IPS DF 6.9 (cell line): ENCODE data around the gene PDE5A.
A peak's percentile ranks its signal among the peaks of the same experiment; 100 is the strongest.

Source experiments
- DNase-seq: peaks from one replicate; pipeline ENCODE4 v3.0.0-alpha.2; 2013; ENCODE audit warnings: low read depth, low spot score
- H3K27ac ChIP-seq: one replicate; pipeline ENCODE4 v1.5.1; 2013; ENCODE audit warnings: low read length, control low read depth
- H3K27me3 ChIP-seq: 2 replicates; pipeline ENCODE4 v1.6.1; 2013; ENCODE audit warnings: mild to moderate bottlenecking, low read length; ENCODE audit not compliant: control insufficient read depth, insufficient read depth
- H3K36me3 ChIP-seq: 2 replicates; pipeline ENCODE4 v1.6.1; 2013; ENCODE audit warnings: low read length; ENCODE audit not compliant: control insufficient read depth, insufficient read depth
- H3K4me1 ChIP-seq: 2 replicates; pipeline ENCODE4 v1.6.1; 2013; ENCODE audit warnings: low read length; ENCODE audit not compliant: control insufficient read depth, insufficient read depth
- H3K4me3 ChIP-seq: 2 replicates; pipeline ENCODE4 v1.5.1; 2013; ENCODE audit warnings: mild to moderate bottlenecking, low read length
- H3K9me3 ChIP-seq: 2 replicates; pipeline ENCODE4 v1.6.1; 2013; ENCODE audit warnings: low read length, inconsistent platforms; ENCODE audit not compliant: control insufficient read depth, insufficient read depth
- WGBS: extraction: QIAGEN DNeasy Blood & Tissue Kit; methylation state at CpG from one replicate; pipeline ENCODE4 v1.1.7; 2013; ENCODE audit warnings: mixed read lengths, missing lambda C conversion rate; ENCODE audit not compliant: insufficient read length, insufficient coverage; 5-methylcytosine and 5-hydroxymethylcytosine counted together

Gene PDE5A

DNA sequence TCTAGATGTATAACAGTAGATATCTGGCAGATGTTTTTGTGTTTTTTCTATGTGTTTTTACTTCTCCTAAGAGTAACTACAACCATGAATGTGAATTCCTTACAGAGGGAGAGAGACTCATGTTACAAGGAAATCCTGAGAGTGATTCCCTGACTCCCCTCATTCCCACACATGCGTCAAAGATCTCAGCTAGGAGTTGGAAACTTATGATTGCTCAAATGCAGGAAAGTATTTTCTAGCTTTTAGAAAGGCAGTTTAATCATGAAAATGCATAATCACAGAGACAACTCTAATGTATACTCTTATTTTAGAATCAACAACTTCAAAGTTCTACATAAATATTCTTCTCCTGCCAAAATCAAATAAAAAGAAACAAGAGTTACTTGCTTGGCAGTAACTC lies 121.8 kb downstream of the PDE5A start:
- Histone ChIP-seq H3K27ac (no peak overlapping the region), H3K36me3 (no peaks in the 10 kb centered on the region; the same call in 1 of the 2 replicates), H3K27me3 (no peaks in the 10 kb centered on the region), H3K9me3 (no peaks in the 10 kb centered on the region), H3K4me3 (no peak overlapping the region), H3K4me1 (no peaks in the 10 kb centered on the region)
- no peak for DNase-seq
- no CpG with 5 or more reads among the region's 1 CpG for WGBS

DNA sequence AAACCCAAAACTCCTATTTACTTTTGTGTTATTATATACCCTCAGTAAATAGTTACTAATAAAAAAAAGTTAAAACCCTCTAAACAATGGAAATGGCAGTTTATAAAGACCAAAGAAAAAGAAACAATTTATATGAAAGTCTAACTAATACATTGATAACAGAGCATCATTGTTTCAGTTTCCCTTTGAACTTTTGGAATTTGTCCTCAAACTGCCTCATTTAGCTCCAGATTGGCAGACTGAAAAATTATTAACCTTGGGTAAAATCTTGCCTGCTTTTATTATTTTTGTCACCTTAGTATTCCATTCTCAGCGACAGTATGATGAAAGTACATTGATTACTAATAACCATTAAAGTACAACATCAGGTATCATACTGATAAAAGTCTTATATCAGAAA lies 124.0 kb downstream of the PDE5A start:
- no CpG with 5 or more reads among the region's 1 CpG for WGBS
- H3K36me3 ChIP-seq: no peaks in the 10 kb centered on the region; the same call in 1 of the 2 replicates

GRCh38 chr4:119501740-119502139 lies 126.9 kb downstream of the PDE5A start:
- peaks cover 3% of the 10 kb centered on the region; the same call in 1 of the 2 replicates for H3K36me3 ChIP-seq
- no peak overlapping the region for H3K27ac ChIP-seq
- DNase-seq: no peak
- WGBS: no CpG with 5 or more reads among the region's 2 CpGs
- H3K4me3 ChIP-seq: no peak overlapping the region
- no peaks in the 10 kb centered on the region for H3K4me1 ChIP-seq
- H3K9me3 ChIP-seq: no peaks in the 10 kb centered on the region
- no peaks in the 10 kb centered on the region for H3K27me3 ChIP-seq

More for the DNA sequence above, 124.0 kb downstream of the PDE5A start:
- no peaks in the 10 kb centered on the region for H3K4me1 ChIP-seq
- H3K27ac ChIP-seq: no peak overlapping the region
- H3K9me3 ChIP-seq: no peaks in the 10 kb centered on the region
- no peak for DNase-seq
- H3K27me3 ChIP-seq: no peaks in the 10 kb centered on the region
- no peak overlapping the region for H3K4me3 ChIP-seq

DNA sequence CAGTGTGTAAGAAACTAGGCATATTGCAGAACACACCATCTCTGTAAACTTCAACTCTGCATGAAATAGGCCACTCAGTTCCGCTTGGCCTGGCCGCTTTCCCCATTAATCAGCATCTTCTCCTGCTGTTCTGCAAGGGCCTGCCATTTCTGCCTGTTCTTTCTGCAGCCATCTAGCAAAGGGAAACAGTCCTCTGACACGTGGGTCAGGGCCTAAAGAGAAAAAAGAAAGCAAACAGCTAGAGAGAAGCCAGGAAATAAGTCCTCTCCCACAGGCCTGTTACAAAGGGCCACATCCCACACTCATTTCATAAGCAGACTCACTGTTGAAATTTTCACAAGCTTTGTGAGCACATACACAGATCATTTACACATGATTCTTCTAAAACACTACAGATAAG lies 130.1 kb downstream of the PDE5A start:
- Histone ChIP-seq H3K4me1 (no peaks in the 10 kb centered on the region), H3K36me3 (peaks cover 3% of the 10 kb centered on the region; the same call in 1 of the 2 replicates)

DNA sequence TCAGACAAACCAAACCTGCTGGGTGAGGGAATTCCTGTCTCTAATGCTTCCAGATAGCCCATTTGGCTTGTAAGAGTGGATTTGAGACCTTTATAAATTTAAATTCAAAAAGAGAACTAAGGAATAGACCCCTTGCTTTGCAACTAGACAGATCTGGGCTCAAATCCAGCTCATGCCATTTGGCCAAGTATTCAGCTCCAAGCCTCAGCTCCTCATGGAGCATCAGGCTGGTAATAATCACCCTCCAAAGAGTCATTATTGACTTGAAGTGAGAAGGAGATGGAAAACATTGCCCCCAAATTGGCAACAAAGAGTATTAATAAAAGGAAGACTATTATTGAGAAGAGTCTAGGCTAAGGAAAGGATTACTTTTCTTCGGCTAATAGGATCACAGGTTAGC lies 134.7 kb downstream of the PDE5A start:
- Histone ChIP-seq H3K36me3 (peaks cover 3% of the 10 kb centered on the region; the same call in 1 of the 2 replicates), H3K4me1 (no peaks in the 10 kb centered on the region), H3K9me3 (no peaks in the 10 kb centered on the region), H3K27me3 (no peaks in the 10 kb centered on the region), H3K27ac (no peak overlapping the region), H3K4me3 (no peak overlapping the region)
- DNase-seq: no peak
- no CpG with 5 or more reads among the region's 1 CpG for WGBS

More for the DNA sequence above, 130.1 kb downstream of the PDE5A start:
- no CpG with 5 or more reads among the region's 3 CpGs for WGBS
- DNase-seq: no peak
- Histone ChIP-seq H3K9me3 (no peaks in the 10 kb centered on the region), H3K27me3 (no peaks in the 10 kb centered on the region), H3K27ac (no peak overlapping the region), H3K4me3 (no peak overlapping the region)

GRCh38 chr4:119493419-119493818 lies 135.2 kb downstream of the PDE5A start:
- H3K4me3 ChIP-seq: no peak overlapping the region
- no peaks in the 10 kb centered on the region; the same call in 1 of the 2 replicates for H3K36me3 ChIP-seq
- no peaks in the 10 kb centered on the region for H3K27me3 ChIP-seq
- H3K27ac ChIP-seq: no peak overlapping the region
- no peak for DNase-seq
- no CpG with 5 or more reads among the region's 1 CpG for WGBS
- no peaks in the 10 kb centered on the region for H3K4me1 ChIP-seq
- no peaks in the 10 kb centered on the region for H3K9me3 ChIP-seq

GRCh38 chr4:119490335-119490734 lies 138.3 kb downstream of the PDE5A start:
- peak; percentile 4 for DNase-seq
- no peaks in the 10 kb centered on the region for H3K4me1 ChIP-seq
- H3K27ac ChIP-seq: no peak overlapping the region
- no CpG with 5 or more reads among the region's 3 CpGs for WGBS
- no peaks in the 10 kb centered on the region for H3K36me3 ChIP-seq
- no peaks in the 10 kb centered on the region for H3K27me3 ChIP-seq
- no peak overlapping the region for H3K4me3 ChIP-seq
- H3K9me3 ChIP-seq: no peaks in the 10 kb centered on the region

GRCh38 chr4:119489305-119489704 lies 139.3 kb downstream of the PDE5A start:
- H3K4me3 ChIP-seq: no peak overlapping the region
- DNase-seq: no peak
- H3K9me3 ChIP-seq: no peaks in the 10 kb centered on the region
- H3K27me3 ChIP-seq: no peaks in the 10 kb centered on the region
- no peaks in the 10 kb centered on the region for H3K36me3 ChIP-seq
- WGBS: no CpG with 5 or more reads among the region's 3 CpGs
- no peak overlapping the region for H3K27ac ChIP-seq
- no peaks in the 10 kb centered on the region for H3K4me1 ChIP-seq

- DNase-seq: no peak
- Histone ChIP-seq H3K4me1 (no peaks in the 10 kb centered on the region), H3K27ac (no peak overlapping the region), H3K4me3 (no peak overlapping the region), H3K27me3 (no peaks in the 10 kb centered on the region), H3K9me3 (no peaks in the 10 kb centered on the region; the same call in 1 of the 2 replicates), H3K36me3 (peaks cover 3% of the 10 kb centered on the region; the same call in 1 of the 2 replicates)
- no CpG with 5 or more reads among the region's 1 CpG for WGBS
These were observed 148.3 kb downstream of the PDE5A start for GRCh38 chr4:119480331-119480730.

- no peaks in the 10 kb centered on the region; the same call in 1 of the 2 replicates for H3K9me3 ChIP-seq
- H3K36me3 ChIP-seq: peaks cover 3% of the 10 kb centered on the region; the same call in 1 of the 2 replicates
- no peak for DNase-seq
These were observed 148.8 kb downstream of the PDE5A start for GRCh38 chr4:119479835-119480234.

GRCh38 chr4:119479180-119479808 lies 149.3 kb downstream of the PDE5A start:
- Histone ChIP-seq H3K36me3 (peaks cover 3% of the 10 kb centered on the region; the same call in 1 of the 2 replicates), H3K4me3 (no peak overlapping the region), H3K4me1 (no peaks in the 10 kb centered on the region), H3K27ac (no peak overlapping the region), H3K9me3 (no peaks in the 10 kb centered on the region; the same call in 1 of the 2 replicates), H3K27me3 (no peaks in the 10 kb centered on the region)
- DNase-seq: no peak
- WGBS: no CpG with 5 or more reads among the region's 2 CpGs

More at GRCh38 chr4:119479835-119480234, 148.8 kb downstream of the PDE5A start:
- H3K4me3 ChIP-seq: no peak overlapping the region
- H3K27me3 ChIP-seq: no peaks in the 10 kb centered on the region
- H3K27ac ChIP-seq: no peak overlapping the region
- H3K4me1 ChIP-seq: no peaks in the 10 kb centered on the region
